Fibroblast of lung (primary cell): ENCODE data around the gene ADARB1. TPM values are rescaled to one million over a fixed set of nuclear protein-coding genes. Genes with fewer than 3 reads are reported as not detected.

Experiments
- DNase-seq, 2 donors: peaks; one replicate each; pipeline versions ENCODE4 v3.0.0 to v3.0.0-alpha.2; 2010; ENCODE audit warnings: low read depth in 2 of 2
- H2AFZ ChIP-seq: 2 replicates; pipeline ENCODE4 v1.5.1; 2012; ENCODE audit warnings: low read length, control low read depth, inconsistent platforms
- H3K27ac ChIP-seq: 2 replicates; pipeline ENCODE4 v1.5.1; 2011; ENCODE audit warnings: low read length, control low read depth; ENCODE audit not compliant: insufficient read depth
- H3K27me3 ChIP-seq: 2 replicates; pipeline ENCODE4 v1.5.1; 2011; ENCODE audit warnings: mild to moderate bottlenecking, low read length; ENCODE audit not compliant: control insufficient read depth, insufficient read depth
- H3K36me3 ChIP-seq: 2 replicates; pipeline ENCODE4 v1.5.1; 2011; ENCODE audit warnings: low read length; ENCODE audit not compliant: control insufficient read depth, insufficient read depth
- H3K4me1 ChIP-seq: 2 replicates; pipeline ENCODE4 v1.5.1; 2011; ENCODE audit warnings: low read length; ENCODE audit not compliant: control insufficient read depth, insufficient read depth; ENCODE audit errors: extremely low read depth
- H3K4me2 ChIP-seq: 2 replicates; pipeline ENCODE4 v1.5.1; 2011; ENCODE audit warnings: low read length, control low read depth; ENCODE audit not compliant: insufficient read depth; ENCODE audit errors: extremely low read depth
- H3K4me3 ChIP-seq, 4 experiments: fragments of 200-600 bp in 1 of 4; sonication (generic) in 1 of 4; replicated peaks in 1 of 4; 2 replicates each; pipeline ENCODE4 v1.5.1; 2011 to 2016; ENCODE audit warnings: low read length in 4 of 4, low read depth in 3 of 4, mild to moderate bottlenecking in 3 of 4, control low read depth in 2 of 4, inconsistent platforms in 1 of 4, mixed read lengths in 1 of 4; ENCODE audit not compliant: insufficient read depth in 1 of 4; ENCODE audit errors: control extremely low read depth in 1 of 4
- H3K79me2 ChIP-seq: 2 replicates; pipeline ENCODE4 v1.5.1; 2012; ENCODE audit warnings: mild to moderate bottlenecking, low read length, inconsistent platforms; ENCODE audit not compliant: control insufficient read depth, insufficient read depth
- H3K9ac ChIP-seq: 2 replicates; pipeline ENCODE4 v1.5.1; 2011; ENCODE audit warnings: mild to moderate bottlenecking, low read length, control low read depth; ENCODE audit not compliant: insufficient read depth
- H3K9me3 ChIP-seq: 2 replicates; pipeline ENCODE4 v1.5.1; 2012; ENCODE audit warnings: low read depth, low read length; ENCODE audit not compliant: control insufficient read depth, insufficient read depth
- H4K20me1 ChIP-seq: 2 replicates; pipeline ENCODE4 v1.5.1; 2011; ENCODE audit warnings: low read length; ENCODE audit not compliant: control insufficient read depth, insufficient read depth; ENCODE audit errors: extremely low read depth
- EZH2 ChIP-seq: IDR thresholded peaks from 2 replicates; pipeline ENCODE4 v1.5.1; 2012; ENCODE audit warnings: low read length, control low read depth, mild to moderate bottlenecking; ENCODE audit errors: missing control alignments
- polyA plus RNA-seq, 2 donors: library from polyadenylated mRNA; depleted of rRNA in 1 of 2; stranded (reverse) in 1 of 2; unstranded in 1 of 2; fragments of >200 nt; gene quantifications; 2 replicates each; pipeline ENCODE4 v1.2.1, GENCODE V29; 2011 to 2012; ENCODE audit warnings: missing spikeins in 1 of 2
- total RNA-seq: library from RNA; depleted of rRNA; stranded (reverse); fragments of >200 nt; gene quantifications from 2 replicates; pipeline ENCODE4 v1.2.1, GENCODE V29; 2014
- TF ChIP-seq, protein P1 (sequence below), 2 donors: IDR thresholded peaks in 1 of 2; conservative IDR thresholded peaks in 1 of 2; 1 replicate in 1 of 2; 2 replicates in 1 of 2; pipeline ENCODE4 v1.5.1; 2011 to 2012; ENCODE audit warnings: low read length in 2 of 2, control low read depth in 1 of 2, inconsistent platforms in 1 of 2, low read depth in 1 of 2, mild to moderate bottlenecking in 1 of 2

ADARB1 gene
- total and polyA plus RNA-seq, 2 donors (not counting 1 experiment from before 2014, with no cell fraction given) = 20.2 to 25.3 TPM

DNA sequence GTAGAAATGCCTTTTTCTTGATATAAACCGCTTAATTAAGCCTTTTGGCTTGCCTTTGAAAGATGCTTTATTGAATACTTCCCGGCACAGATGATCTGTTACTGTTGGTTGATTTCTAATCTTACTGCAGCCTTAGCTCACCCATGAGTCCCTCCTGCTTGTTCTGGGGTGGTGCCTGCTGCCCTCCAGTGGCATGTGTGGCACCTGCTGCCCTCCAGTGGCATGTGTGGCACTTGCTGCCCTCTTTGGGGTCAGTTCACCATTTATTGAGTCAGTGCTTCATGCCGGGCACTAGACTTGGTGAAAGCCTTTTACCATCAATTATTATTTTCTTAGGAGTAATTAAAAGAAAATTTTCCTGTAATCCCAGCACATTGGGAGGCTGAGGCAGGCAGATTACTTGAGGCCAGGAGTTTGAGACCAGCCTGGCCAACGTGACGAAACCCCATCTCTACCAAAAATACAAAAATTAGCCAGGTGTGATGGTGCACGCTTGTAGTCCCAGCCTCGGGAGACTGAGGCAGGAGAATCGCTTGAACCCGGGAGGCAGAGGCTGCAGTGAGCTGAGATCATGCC is 54.3 kb downstream of the ADARB1 start:
- H3K9ac ChIP-seq = no peak overlapping the region
- H3K79me2 ChIP-seq = no peaks in the 10 kb centered on the region
- no peak overlapping the region for H3K4me2 ChIP-seq

DNA sequence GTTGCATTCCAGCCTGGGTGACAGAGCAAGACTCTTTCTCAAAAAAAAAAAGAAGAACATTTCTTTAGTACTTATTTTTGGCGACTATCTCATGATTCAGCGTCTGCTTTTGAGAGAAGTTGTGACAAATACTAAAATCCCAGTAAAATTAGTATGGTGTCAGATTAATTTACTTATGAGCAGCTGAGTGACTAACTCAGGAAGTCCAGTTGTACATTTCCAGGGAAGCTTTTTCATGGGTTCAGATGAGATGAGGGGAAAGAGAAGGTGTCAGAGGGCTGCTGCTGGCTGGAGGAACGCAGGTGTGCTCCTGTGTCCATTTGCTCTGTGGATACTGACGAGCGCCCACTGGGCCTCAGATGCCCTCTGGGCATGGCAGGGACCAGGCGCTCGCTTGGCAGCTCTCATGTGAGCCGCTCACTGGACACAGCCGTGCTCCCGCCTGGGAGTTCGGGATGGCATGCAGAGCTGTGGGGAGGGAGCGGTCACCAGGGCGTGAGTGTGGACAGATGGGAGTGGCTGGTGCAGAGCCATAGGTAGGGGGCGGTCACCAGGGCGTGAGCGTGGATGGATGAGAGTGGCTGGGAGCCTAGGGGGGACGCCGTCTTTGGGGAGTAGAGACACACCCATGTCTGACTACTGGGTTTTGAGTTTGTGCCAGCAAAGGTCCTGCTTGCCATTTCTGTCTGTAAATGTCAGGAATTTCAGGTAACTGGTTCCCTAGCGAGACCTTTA is 55.0 kb downstream of the ADARB1 start:
- H3K79me2 ChIP-seq = no peaks in the 10 kb centered on the region
- no peak for TF ChIP-seq EZH2
- TF ChIP-seq, protein P1, sequence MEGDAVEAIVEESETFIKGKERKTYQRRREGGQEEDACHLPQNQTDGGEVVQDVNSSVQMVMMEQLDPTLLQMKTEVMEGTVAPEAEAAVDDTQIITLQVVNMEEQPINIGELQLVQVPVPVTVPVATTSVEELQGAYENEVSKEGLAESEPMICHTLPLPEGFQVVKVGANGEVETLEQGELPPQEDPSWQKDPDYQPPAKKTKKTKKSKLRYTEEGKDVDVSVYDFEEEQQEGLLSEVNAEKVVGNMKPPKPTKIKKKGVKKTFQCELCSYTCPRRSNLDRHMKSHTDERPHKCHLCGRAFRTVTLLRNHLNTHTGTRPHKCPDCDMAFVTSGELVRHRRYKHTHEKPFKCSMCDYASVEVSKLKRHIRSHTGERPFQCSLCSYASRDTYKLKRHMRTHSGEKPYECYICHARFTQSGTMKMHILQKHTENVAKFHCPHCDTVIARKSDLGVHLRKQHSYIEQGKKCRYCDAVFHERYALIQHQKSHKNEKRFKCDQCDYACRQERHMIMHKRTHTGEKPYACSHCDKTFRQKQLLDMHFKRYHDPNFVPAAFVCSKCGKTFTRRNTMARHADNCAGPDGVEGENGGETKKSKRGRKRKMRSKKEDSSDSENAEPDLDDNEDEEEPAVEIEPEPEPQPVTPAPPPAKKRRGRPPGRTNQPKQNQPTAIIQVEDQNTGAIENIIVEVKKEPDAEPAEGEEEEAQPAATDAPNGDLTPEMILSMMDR (conservative IDR thresholded peaks at IDR 0.05 in 1 of 2, IDR thresholded peaks at IDR 0.05 in 1 of 2; ENCODE audit: low read depth in 1 of 2, low read length in 2 of 2) = no peak
- H3K27me3 ChIP-seq = no peaks in the 10 kb centered on the region
- DNase-seq = peak in 1 of 2 donors; percentile 70
- no peaks in the 10 kb centered on the region for H3K36me3 ChIP-seq
- no peak overlapping the region for H2AFZ ChIP-seq
- H4K20me1 ChIP-seq = no peaks in the 10 kb centered on the region
- H3K9me3 ChIP-seq = no peaks in the 10 kb centered on the region
- no peak overlapping the region for H3K4me3 ChIP-seq
- H3K4me1 ChIP-seq = peaks cover 15% of the 10 kb centered on the region
- peak overlapping the region; percentile 38 for H3K27ac ChIP-seq
- H3K4me2 ChIP-seq = no peak overlapping the region
- H3K9ac ChIP-seq = no peak overlapping the region

More for the DNA sequence above, 54.3 kb downstream of the ADARB1 start:
- Histone ChIP-seq H3K4me1 (peaks cover 15% of the 10 kb centered on the region), H3K4me3 (no peak overlapping the region), H3K36me3 (no peaks in the 10 kb centered on the region), H3K27ac (no peak overlapping the region), H4K20me1 (no peaks in the 10 kb centered on the region), H3K9me3 (no peaks in the 10 kb centered on the region), H3K27me3 (no peaks in the 10 kb centered on the region), H2AFZ (no peak overlapping the region)
- TF ChIP-seq, protein P1 (conservative IDR thresholded peaks at IDR 0.05 in 1 of 2, IDR thresholded peaks at IDR 0.05 in 1 of 2; ENCODE audit: low read depth in 1 of 2, low read length in 2 of 2) = peak; percentile 73 to 76
- no peak for TF ChIP-seq EZH2
- peak; percentile 63 to 78 for DNase-seq

DNA sequence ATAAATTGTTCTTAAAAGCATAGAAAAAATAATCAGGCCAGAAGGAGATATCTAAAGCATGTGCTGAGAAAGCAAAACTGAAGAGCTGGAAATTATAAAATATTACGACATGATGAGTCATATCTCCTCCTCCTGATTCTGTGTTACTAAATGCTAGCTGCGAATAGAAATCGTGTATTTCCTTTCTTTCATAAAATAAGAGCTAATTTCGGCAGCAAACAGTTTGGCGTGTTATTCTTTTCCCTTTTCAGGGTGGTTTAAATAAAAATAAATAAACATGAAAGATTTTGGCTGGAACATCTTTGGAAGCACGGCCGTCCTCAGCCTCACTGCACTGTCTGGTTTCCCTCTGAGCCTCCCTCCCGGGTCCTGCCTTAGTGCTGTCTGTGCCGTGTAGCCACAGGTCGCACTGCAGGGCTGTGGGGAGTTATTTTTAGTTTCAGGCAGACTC is 56.0 kb downstream of the ADARB1 start:
- Histone ChIP-seq H3K4me3 (peak overlapping the region; percentile 34 to 57 (median 48)), H3K4me1 (peaks cover 15% of the 10 kb centered on the region), H4K20me1 (no peaks in the 10 kb centered on the region), H3K36me3 (no peaks in the 10 kb centered on the region), H3K9ac (no peak overlapping the region), H3K27ac (peak overlapping the region; percentile 60), H3K79me2 (no peaks in the 10 kb centered on the region), H3K9me3 (no peaks in the 10 kb centered on the region), H3K4me2 (peak overlapping the region; percentile 96), H3K27me3 (no peaks in the 10 kb centered on the region), H2AFZ (peak overlapping the region; percentile 21)
- peak; percentile 71 to 89 for DNase-seq
- TF ChIP-seq EZH2 = no peak
- TF ChIP-seq, protein P1 (conservative IDR thresholded peaks at IDR 0.05 in 1 of 2, IDR thresholded peaks at IDR 0.05 in 1 of 2; ENCODE audit: low read depth in 1 of 2, low read length in 2 of 2) = no peak
